GM12878 (cell line): ENCODE results near the gene MAN1A1. TPM values are rescaled to one million over a fixed set of nuclear protein-coding genes. Genes with fewer than 3 reads are reported as not detected.

ENCODE experiments used
- ATAC-seq: fragments of 200-7000 bp; cut with Tn5 transposase; 3 replicates; pipeline ENCODE4 v1.9.1; 2020; ENCODE audit warnings: mild to moderate bottlenecking, moderate library complexity
- BruUV-seq: library from RNA; stranded (reverse); fragments of 400-500 nt; replicated peaks from 2 replicates; lab custom pipeline; 2021; lab: Mats Ljungman, UMichigan
- CTCF ChIA-PET: fragments of 300-600 bp; sonication (Branson Sonifier 250); formaldehyde crosslinking; extraction: SDS; loops from one replicate; lab custom pipeline; 2021; ENCODE audit warnings: inconsistent platforms; lab: Yijun Ruan, JAX
- POLR2A ChIA-PET: fragments of 350-600 bp; formaldehyde crosslinking; extraction: SDS; loops from one replicate; lab custom pipeline; 2021; ENCODE audit warnings: inconsistent platforms; lab: Charles Lee
- RAD21 ChIA-PET: fragments of 300-600 bp; sonication (Branson Sonifier 250); formaldehyde crosslinking; loops from one replicate; lab custom pipeline; 2023; ENCODE audit warnings: antibody characterized with exemption; ENCODE audit not compliant: unreplicated experiment; lab: Charles Lee
- SMC1A ChIA-PET: fragments of 300-600 bp; sonication (Branson Sonifier 250); formaldehyde crosslinking; loops from one replicate; lab custom pipeline; 2023; ENCODE audit not compliant: unreplicated experiment, uncharacterized antibody; lab: Charles Lee
- DNase-seq: peaks from one replicate; pipeline ENCODE4 v3.0.0-alpha.2; 2011; ENCODE audit warnings: low read depth, low spot score
- FAIRE-seq: peaks from 3 replicates; lab custom pipeline; 2011; peaks lifted over from hg19 to GRCh38; lab: Jason Lieb, UNC
- H2AFZ ChIP-seq: 2 replicates; pipeline ENCODE4 v1.6.0; 2011; ENCODE audit warnings: low read depth, low read length, control low read depth; ENCODE audit not compliant: control insufficient read depth
- H3K27ac ChIP-seq: 2 replicates; pipeline ENCODE4 v1.5.1; 2011; ENCODE audit warnings: control low read depth; ENCODE audit not compliant: control insufficient read depth, insufficient read depth
- H3K27me3 ChIP-seq, 2 experiments: replicated peaks in 1 of 2; 2 replicates each; pipeline versions ENCODE4 v1.6.0 to v1.6.1; 2011; ENCODE audit warnings: low read length in 1 of 2; ENCODE audit not compliant: control insufficient read depth in 2 of 2, insufficient read depth in 2 of 2
- H3K36me3 ChIP-seq, 2 experiments: 2 replicates each; pipeline ENCODE4 v1.5.1; 2011; ENCODE audit warnings: low read length in 1 of 2; ENCODE audit not compliant: control insufficient read depth in 2 of 2, insufficient read depth in 2 of 2
- H3K4me1 ChIP-seq: 2 replicates; pipeline ENCODE4 v1.6.1; 2011; ENCODE audit warnings: mild to moderate bottlenecking, low read length, moderate library complexity, mixed read lengths; ENCODE audit not compliant: control insufficient read depth, insufficient read depth
- H3K4me2 ChIP-seq: 2 replicates; pipeline ENCODE4 v1.6.0; 2011; ENCODE audit warnings: control low read depth; ENCODE audit not compliant: control insufficient read depth, insufficient read depth
- H3K4me3 ChIP-seq: fragments of 200-600 bp; sonication (generic); 2 replicates; pipeline ENCODE4 v1.5.1; 2016
- H3K79me2 ChIP-seq: 2 replicates; pipeline ENCODE4 v1.6.0; 2011; ENCODE audit warnings: low read length; ENCODE audit not compliant: control insufficient read depth, insufficient read depth
- H3K9ac ChIP-seq: 2 replicates; pipeline ENCODE4 v1.8.0; 2011; ENCODE audit warnings: low read length, control low read depth, mixed read lengths; ENCODE audit not compliant: control insufficient read depth, insufficient read depth
- H3K9me3 ChIP-seq: replicated peaks from 3 replicates; pipeline ENCODE4 v1.5.1; 2011; ENCODE audit warnings: mild to moderate bottlenecking, low read length; ENCODE audit not compliant: control insufficient read depth, insufficient read depth
- H4K20me1 ChIP-seq: 2 replicates; pipeline ENCODE4 v1.6.0; 2011; ENCODE audit not compliant: control insufficient read depth, insufficient read depth
- CHD4 ChIP-seq: fragments of 200-600 bp; sonication (generic); IDR thresholded peaks from 2 replicates; pipeline ENCODE4 v1.6.1; 2016; ENCODE audit warnings: mild to moderate bottlenecking
- SREBF1 ChIP-seq: IDR thresholded peaks from 2 replicates; pipeline ENCODE4 v1.6.1; 2012; ENCODE audit warnings: mild to moderate bottlenecking, low read length
- SUPT20H ChIP-seq: IDR thresholded peaks from 2 replicates; pipeline ENCODE4 v1.6.1; 2011; ENCODE audit warnings: low read depth, mild to moderate bottlenecking, low read length, moderate library complexity, borderline replicate concordance; ENCODE audit not compliant: control insufficient read depth
- USF2 ChIP-seq: IDR thresholded peaks from 2 replicates; pipeline ENCODE4 v1.6.1; 2011; ENCODE audit warnings: low read depth, low read length, improper control_type of control experiment, borderline replicate concordance
- WGBS: methylation state at CpG from one replicate; pipeline ENCODE4 v1.1.6; 2016; ENCODE audit warnings: low lambda C conversion rate; ENCODE audit not compliant: insufficient replicate concordance, insufficient coverage; ENCODE audit errors: missing lambda C conversion rate; 5-methylcytosine and 5-hydroxymethylcytosine counted together
- in situ Hi-C: fragments of 300-500 bp; cut with MboI; formaldehyde crosslinking; loops from 9 replicates; pipeline ENCODE4 v1.14.3; 2018; ENCODE audit warnings: mixed read lengths
- intact Hi-C: fragments of 100-400 bp; cut with micrococcal nuclease; formaldehyde crosslinking; loops from one replicate; pipeline ENCODE4 v1.14.2; 2022; ENCODE audit not compliant: unreplicated experiment
- polyA plus RNA-seq, 11 experiments: library from polyadenylated mRNA; depleted of rRNA in 4 of 11; unstranded in 6 of 11; stranded (reverse) in 5 of 11; fragments of >200 nt; fragmentation: Nextera tagmentation in 4 of 11; fragmentation: Illumina TruSeq in 1 of 11; extraction: Ambion mirVana in 4 of 11; extraction: Trizol in 1 of 11; gene quantifications; 1 replicate in 1 of 11; 2 replicates in 10 of 11; pipeline versions ENCODE4 v1.2.1 to v1.2.3, GENCODE V29; 2011 to 2016; ENCODE audit warnings: inconsistent platforms in 2 of 11, missing spikeins in 2 of 11, low read depth in 1 of 11
- total RNA-seq, 4 experiments: library from RNA; depleted of rRNA in 3 of 4; stranded (reverse); fragments of >200 nt in 3 of 4; fragmentation: Illumina TruSeq in 1 of 4; extraction: Trizol in 1 of 4; gene quantifications; 2 replicates each; pipeline versions ENCODE4 v1.2.1 to v1.2.3, GENCODE V29; 2013 to 2021

MAN1A1 gene
- total and polyA plus RNA-seq, 10 of the 15 experiments (the other 5 are each of a cell fraction or from before 2014, with no cell fraction given): 5.4 to 28.1 (median 19.5) TPM

- Histone ChIP-seq H3K4me2 (no peak overlapping the region; the same call in 1 of the 2 replicates), H4K20me1 (no peaks in the 10 kb centered on the region), H3K4me1 (peaks cover 10% of the 10 kb centered on the region), H3K27me3 (no peaks in the 10 kb centered on the region), H3K4me3 (no peak overlapping the region), H2AFZ (no peak overlapping the region), H3K27ac (no peak overlapping the region; the same call in 1 of the 2 replicates), H3K79me2 (peaks cover 44% of the 10 kb centered on the region), H3K9me3 (no peaks in the 10 kb centered on the region), H3K9ac (no peak overlapping the region), H3K36me3 (no peaks in the 10 kb centered on the region)
- ChIA-PET SMC1A (interaction anchor here (0.9 to 18.1 kb wide), 6 partner anchors 10 to 196 kb away, joined by 3 to 359 read pairs (median 48); no protein-coding TSS in a partner anchor), POLR2A (interaction anchor here (0.6 to 3.9 kb wide), 5 partner anchors 8 to 189 kb away, joined by 3 to 75 read pairs (median 4); no protein-coding TSS in a partner anchor), CTCF (interaction anchor here (6.2 to 8.4 kb wide), 3 partner anchors 10 to 197 kb away, joined by 58 to 144 read pairs (median 94); no protein-coding TSS in a partner anchor), RAD21 (interaction anchor here (2.1 to 18.1 kb wide), 7 partner anchors 10 to 235 kb away, joined by 6 to 414 read pairs (median 14); no protein-coding TSS in a partner anchor)
- in situ Hi-C loops (loop anchor here (10.0 kb wide), 1 partner anchor 630 kb away; no protein-coding TSS in a partner anchor), intact Hi-C loops (loop anchor here (10.0 kb wide), 1 partner anchor 450 kb away; the partner anchor contains the start of gene ASF1A)
- BruUV-seq: no TSS peak
- WGBS: no CpG with 5 or more reads among the region's 2 CpGs
- ATAC-seq (no peak), FAIRE-seq (no peak), DNase-seq (no peak)
- TF ChIP-seq SUPT20H: no peak
- no peak for TF ChIP-seq SREBF1
- no peak for TF ChIP-seq CHD4
- TF ChIP-seq USF2: no peak
Observed at GRCh38 chr6:119345114-119345513, 4.4 kb downstream of the MAN1A1 start.
